ENCODE measurements around the gene PLCB1.

Gene PLCB1

DNA sequence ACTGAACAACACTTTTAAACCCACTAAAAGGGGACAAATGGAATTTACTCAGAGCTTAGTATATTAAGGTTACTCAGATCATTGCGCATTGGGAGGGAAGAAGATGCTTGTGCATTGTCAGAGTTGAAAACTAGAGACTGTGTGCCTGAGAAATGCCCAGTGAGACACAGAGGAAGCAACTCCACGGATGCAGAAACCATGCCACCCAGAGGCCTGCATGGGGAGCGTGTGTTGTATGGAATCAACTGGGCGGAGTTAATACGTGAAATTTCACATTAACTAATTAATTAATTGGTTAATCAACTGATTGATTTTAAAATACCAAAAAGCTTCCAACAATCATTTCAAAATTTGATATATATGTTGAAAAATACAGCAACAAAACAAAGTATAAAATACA, 391.6 kb downstream of the PLCB1 start:
- H2AFZ ChIP-seq (ENCODE audit: low read depth, low read length): no peak overlapping the region
- no peaks in the 10 kb centered on the region; the same call in 1 of the 2 replicates for H3K79me2 ChIP-seq (ENCODE audit: insufficient read depth, low read length)
- TF ChIP-seq, protein P1, sequence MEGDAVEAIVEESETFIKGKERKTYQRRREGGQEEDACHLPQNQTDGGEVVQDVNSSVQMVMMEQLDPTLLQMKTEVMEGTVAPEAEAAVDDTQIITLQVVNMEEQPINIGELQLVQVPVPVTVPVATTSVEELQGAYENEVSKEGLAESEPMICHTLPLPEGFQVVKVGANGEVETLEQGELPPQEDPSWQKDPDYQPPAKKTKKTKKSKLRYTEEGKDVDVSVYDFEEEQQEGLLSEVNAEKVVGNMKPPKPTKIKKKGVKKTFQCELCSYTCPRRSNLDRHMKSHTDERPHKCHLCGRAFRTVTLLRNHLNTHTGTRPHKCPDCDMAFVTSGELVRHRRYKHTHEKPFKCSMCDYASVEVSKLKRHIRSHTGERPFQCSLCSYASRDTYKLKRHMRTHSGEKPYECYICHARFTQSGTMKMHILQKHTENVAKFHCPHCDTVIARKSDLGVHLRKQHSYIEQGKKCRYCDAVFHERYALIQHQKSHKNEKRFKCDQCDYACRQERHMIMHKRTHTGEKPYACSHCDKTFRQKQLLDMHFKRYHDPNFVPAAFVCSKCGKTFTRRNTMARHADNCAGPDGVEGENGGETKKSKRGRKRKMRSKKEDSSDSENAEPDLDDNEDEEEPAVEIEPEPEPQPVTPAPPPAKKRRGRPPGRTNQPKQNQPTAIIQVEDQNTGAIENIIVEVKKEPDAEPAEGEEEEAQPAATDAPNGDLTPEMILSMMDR (IDR thresholded peaks at IDR 0.05; ENCODE audit: borderline replicate concordance, extremely low read depth, low read length, poor library complexity, severe bottlenecking): peak; percentile 45
- no peak for TF ChIP-seq EZH2 (IDR thresholded peaks at IDR 0.05; ENCODE audit: borderline replicate concordance, low read depth, low read length, severe bottlenecking)
- ATAC-seq (ENCODE audit: insufficient read depth, low read depth): no peak; the same call in 2 of the 3 replicates
- H3K4me2 ChIP-seq (ENCODE audit: insufficient read depth, low read length): no peak overlapping the region
- no peaks in the 10 kb centered on the region for H3K4me1 ChIP-seq (ENCODE audit: insufficient read depth, low read length)
- H3K27me3 ChIP-seq (ENCODE audit: insufficient read depth, low read length, poor library complexity): no peaks in the 10 kb centered on the region
- H3K9ac ChIP-seq (ENCODE audit: low read depth, low read length): no peak overlapping the region
- H3K4me3 ChIP-seq (ENCODE audit: low read depth in 1 of 2, low read length in 2 of 2): no peak overlapping the region
- no peaks in the 10 kb centered on the region for H3K9me3 ChIP-seq (ENCODE audit: insufficient read depth, low read length, severe bottlenecking)
- peaks cover 10% of the 10 kb centered on the region; the same call in 1 of the 2 replicates for H4K20me1 ChIP-seq (ENCODE audit: insufficient read depth, low read length)
- H3K36me3 ChIP-seq (ENCODE audit: insufficient read depth, low read length): no peaks in the 10 kb centered on the region
- no peak for DNase-seq
- H3K27ac ChIP-seq (ENCODE audit: low read length): no peak overlapping the region

DNA sequence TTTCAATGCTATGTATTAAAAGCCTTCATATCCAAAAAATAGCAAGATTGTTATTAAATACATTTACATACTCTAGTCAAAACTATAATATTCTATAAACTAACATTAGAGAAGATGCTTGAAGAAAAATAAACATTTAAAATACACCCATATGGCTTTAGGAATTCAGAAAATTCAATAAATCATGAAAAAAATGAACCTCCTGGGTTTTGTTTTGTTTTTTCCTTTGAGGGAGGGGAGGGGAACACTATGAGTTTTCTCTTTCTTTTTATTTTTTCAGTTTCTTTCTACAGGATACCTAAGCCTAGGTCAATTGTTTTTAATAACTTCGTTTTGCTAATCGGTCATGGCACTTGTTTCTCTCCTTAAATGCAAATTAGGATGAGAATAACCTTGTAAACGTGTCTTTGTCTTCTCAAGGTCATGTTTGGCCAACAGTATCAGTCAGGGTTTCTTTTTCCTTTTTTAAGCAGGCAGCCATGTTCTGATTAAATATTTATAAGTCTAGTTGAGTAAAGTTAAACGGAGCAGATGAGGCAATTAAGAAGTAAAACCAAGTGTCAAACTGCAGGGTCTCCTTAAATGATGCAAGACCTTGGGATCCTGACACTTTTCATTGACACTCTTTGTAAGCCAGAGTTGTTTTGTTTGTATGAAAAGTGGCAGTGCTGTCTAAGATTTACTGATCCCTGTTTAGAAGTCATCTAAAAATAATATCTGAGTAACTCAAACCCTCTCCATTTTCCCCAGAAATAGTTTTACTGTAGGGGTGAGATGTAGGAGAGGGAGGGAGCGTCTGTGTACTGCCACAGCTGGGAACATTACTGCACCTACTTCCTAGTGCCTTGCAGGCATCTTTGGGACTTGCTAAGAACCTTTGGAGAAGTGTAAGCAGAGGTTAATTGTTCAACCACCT, 392.3 kb downstream of the PLCB1 start:
- no peak for TF ChIP-seq EZH2 (IDR thresholded peaks at IDR 0.05; ENCODE audit: borderline replicate concordance, low read depth, low read length, severe bottlenecking)
- TF ChIP-seq, protein P1 (IDR thresholded peaks at IDR 0.05; ENCODE audit: borderline replicate concordance, extremely low read depth, low read length, poor library complexity, severe bottlenecking): no peak

DNA sequence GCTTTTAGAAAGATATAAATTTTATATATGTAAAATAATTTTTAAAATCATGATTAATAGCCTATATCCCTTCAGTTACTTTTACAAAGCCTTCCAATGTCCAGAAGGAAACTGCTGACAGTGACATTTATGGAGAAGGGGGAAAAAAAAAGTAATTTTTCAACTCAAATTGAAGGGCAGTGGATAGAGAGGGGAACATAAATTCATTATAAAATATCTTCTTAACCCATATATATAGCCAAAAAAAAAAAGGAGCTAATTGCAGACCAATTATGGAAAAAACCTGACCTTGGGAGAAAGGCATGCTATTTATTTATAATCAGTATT, 392.9 kb downstream of the PLCB1 start:
- Histone ChIP-seq H3K4me1 (ENCODE audit: insufficient read depth, low read length) (no peaks in the 10 kb centered on the region), H3K27me3 (ENCODE audit: insufficient read depth, low read length, poor library complexity) (no peaks in the 10 kb centered on the region), H3K27ac (ENCODE audit: low read length) (no peak overlapping the region), H4K20me1 (ENCODE audit: insufficient read depth, low read length) (peaks cover 10% of the 10 kb centered on the region; the same call in 1 of the 2 replicates), H3K79me2 (ENCODE audit: insufficient read depth, low read length) (peaks cover 4% of the 10 kb centered on the region), H2AFZ (ENCODE audit: low read depth, low read length) (no peak overlapping the region), H3K9me3 (ENCODE audit: insufficient read depth, low read length, severe bottlenecking) (no peaks in the 10 kb centered on the region), H3K4me2 (ENCODE audit: insufficient read depth, low read length) (no peak overlapping the region), H3K9ac (ENCODE audit: low read depth, low read length) (no peak overlapping the region), H3K36me3 (ENCODE audit: insufficient read depth, low read length) (no peaks in the 10 kb centered on the region), H3K4me3 (ENCODE audit: low read depth in 1 of 2, low read length in 2 of 2) (no peak overlapping the region)
- ATAC-seq (ENCODE audit: insufficient read depth, low read depth) (no peak), DNase-seq (no peak)
- TF ChIP-seq, protein P1 (IDR thresholded peaks at IDR 0.05; ENCODE audit: borderline replicate concordance, extremely low read depth, low read length, poor library complexity, severe bottlenecking): no peak
- TF ChIP-seq EZH2 (IDR thresholded peaks at IDR 0.05; ENCODE audit: borderline replicate concordance, low read depth, low read length, severe bottlenecking): no peak

More for the DNA sequence above, 392.3 kb downstream of the PLCB1 start:
- no peak for DNase-seq
- Histone ChIP-seq H3K4me2 (ENCODE audit: insufficient read depth, low read length) (no peak overlapping the region), H3K79me2 (ENCODE audit: insufficient read depth, low read length) (no peaks in the 10 kb centered on the region; the same call in 1 of the 2 replicates), H4K20me1 (ENCODE audit: insufficient read depth, low read length) (peaks cover 10% of the 10 kb centered on the region; the same call in 1 of the 2 replicates), H2AFZ (ENCODE audit: low read depth, low read length) (no peak overlapping the region), H3K36me3 (ENCODE audit: insufficient read depth, low read length) (no peaks in the 10 kb centered on the region), H3K4me1 (ENCODE audit: insufficient read depth, low read length) (no peaks in the 10 kb centered on the region), H3K4me3 (ENCODE audit: low read depth in 1 of 2, low read length in 2 of 2) (no peak overlapping the region), H3K9me3 (ENCODE audit: insufficient read depth, low read length, severe bottlenecking) (no peaks in the 10 kb centered on the region), H3K9ac (ENCODE audit: low read depth, low read length) (no peak overlapping the region), H3K27ac (ENCODE audit: low read length) (no peak overlapping the region), H3K27me3 (ENCODE audit: insufficient read depth, low read length, poor library complexity) (no peaks in the 10 kb centered on the region)
- ATAC-seq (ENCODE audit: insufficient read depth, low read depth): no peak
